Gastroesophageal sphincter (tissue), 4 donors: ENCODE measurements around the gene PIGL. TPM values are rescaled to one million over a fixed set of nuclear protein-coding genes. Genes with fewer than 3 reads are reported as not detected.

Experiments used
- ATAC-seq: fragments of 150-250 bp; one replicate; pipeline ENCODE4 v1.9.1; 2016; ENCODE audit warnings: mild to moderate bottlenecking, moderate library complexity
- H3K27ac ChIP-seq, 4 donors: fragments of 200-600 bp; sonication (generic) in 3 of 4; 1 replicate in 3 of 4; 2 replicates in 1 of 4; pipeline ENCODE4 v1.5.1; 2016 to 2019
- H3K27me3 ChIP-seq: fragments of 200-600 bp; sonication (generic); one replicate; pipeline ENCODE4 v1.5.1; 2019
- H3K36me3 ChIP-seq, 2 donors: fragments of 200-600 bp; sonication (generic); one replicate each; pipeline ENCODE4 v1.5.1; 2019; ENCODE audit warnings: control low read depth in 1 of 2
- H3K4me1 ChIP-seq, 3 donors: fragments of 200-600 bp; sonication (generic); 1 replicate in 2 of 3; 2 replicates in 1 of 3; pipeline ENCODE4 v1.5.1; 2016 to 2019; ENCODE audit warnings: control low read depth in 2 of 3
- H3K4me3 ChIP-seq, 2 donors: fragments of 200-600 bp; sonication (generic); one replicate each; pipeline ENCODE4 v1.5.1; 2019; ENCODE audit warnings: mild to moderate bottlenecking in 1 of 2, moderate library complexity in 1 of 2
- H3K9me3 ChIP-seq, 3 donors: fragments of 200-600 bp; sonication (generic); one replicate each; pipeline ENCODE4 v1.5.1; 2017 to 2019; ENCODE audit warnings: control low read depth in 2 of 3
- EP300 ChIP-seq: sonication (generic); formaldehyde crosslinking; IDR thresholded peaks from one replicate; pipeline ENCODE4 v1.6.1; 2017; ENCODE audit warnings: antibody characterized with exemption, mild to moderate bottlenecking
- POLR2A ChIP-seq, 2 donors: fragments of 450-650 bp; IDR thresholded peaks; one replicate each; pipeline ENCODE4 v1.6.1; 2017; ENCODE audit warnings: antibody characterized with exemption in 2 of 2, mild to moderate bottlenecking in 2 of 2, moderate library complexity in 1 of 2
- POLR2AphosphoS5 ChIP-seq: sonication (generic); formaldehyde crosslinking; IDR thresholded peaks from one replicate; pipeline ENCODE4 v1.6.1; 2017; ENCODE audit warnings: antibody characterized with exemption
- WGBS, 2 donors: methylation state at CpG; one replicate each; pipeline ENCODE4 v1.1.5; 2018; ENCODE audit warnings: low coverage in 1 of 2; 5-methylcytosine and 5-hydroxymethylcytosine counted together
- small RNA-seq, 4 donors: library from RNA; depleted of rRNA; stranded (forward); fragments of <200 nt; gene quantifications; one replicate each; pipeline ENCODE3, GENCODE V24; 2016
- total RNA-seq, 4 donors: library from RNA; depleted of rRNA; stranded (reverse); fragments of >200 nt; gene quantifications; one replicate each; pipeline ENCODE4 v1.1.0, GENCODE V29; 2016
- TF ChIP-seq, protein P1 (sequence below), 4 experiments: fragments of 200-600 bp in 2 of 4; fragments of 450-650 bp in 2 of 4; sonication (generic) in 1 of 4; IDR thresholded peaks; one replicate each; pipeline ENCODE4 v1.5.1; 2017 to 2019; ENCODE audit warnings: antibody characterized with exemption in 4 of 4, mild to moderate bottlenecking in 2 of 4, moderate library complexity in 2 of 4

PIGL gene
- total RNA-seq, 4 donors from 2014 or later: 5.6 to 73.0 (median 29.6) TPM

DNA sequence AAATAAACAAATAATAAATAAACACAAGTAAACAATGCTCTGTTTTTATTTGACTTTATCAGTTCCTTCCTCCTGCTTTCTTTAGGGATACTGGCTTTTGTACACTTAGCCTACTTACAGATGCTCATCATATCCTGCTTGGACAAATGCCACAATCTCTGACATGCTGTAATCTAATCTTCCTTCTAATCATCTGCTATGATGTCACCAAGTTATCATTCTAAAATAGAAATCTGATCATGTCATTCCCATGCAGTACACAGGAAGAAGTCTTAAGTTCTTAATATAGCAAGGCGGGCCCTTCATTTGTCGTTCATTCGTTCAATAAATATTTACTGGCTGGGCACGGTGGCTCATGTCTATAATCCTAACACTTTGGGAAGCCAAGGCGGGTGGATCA is 154.7 kb downstream of the PIGL start:
- Histone ChIP-seq H3K36me3 (no peaks in the 10 kb centered on the region), H3K27ac (no peak overlapping the region), H3K27me3 (no peaks in the 10 kb centered on the region), H3K4me1 (no peaks in the 10 kb centered on the region), H3K9me3 (no peaks in the 10 kb centered on the region), H3K4me3 (no peak overlapping the region)
- TF ChIP-seq EP300 (no peak), POLR2AphosphoS5 (no peak), POLR2A (IDR thresholded peaks at IDR 0.05) (no peak)
- TF ChIP-seq, protein P1, sequence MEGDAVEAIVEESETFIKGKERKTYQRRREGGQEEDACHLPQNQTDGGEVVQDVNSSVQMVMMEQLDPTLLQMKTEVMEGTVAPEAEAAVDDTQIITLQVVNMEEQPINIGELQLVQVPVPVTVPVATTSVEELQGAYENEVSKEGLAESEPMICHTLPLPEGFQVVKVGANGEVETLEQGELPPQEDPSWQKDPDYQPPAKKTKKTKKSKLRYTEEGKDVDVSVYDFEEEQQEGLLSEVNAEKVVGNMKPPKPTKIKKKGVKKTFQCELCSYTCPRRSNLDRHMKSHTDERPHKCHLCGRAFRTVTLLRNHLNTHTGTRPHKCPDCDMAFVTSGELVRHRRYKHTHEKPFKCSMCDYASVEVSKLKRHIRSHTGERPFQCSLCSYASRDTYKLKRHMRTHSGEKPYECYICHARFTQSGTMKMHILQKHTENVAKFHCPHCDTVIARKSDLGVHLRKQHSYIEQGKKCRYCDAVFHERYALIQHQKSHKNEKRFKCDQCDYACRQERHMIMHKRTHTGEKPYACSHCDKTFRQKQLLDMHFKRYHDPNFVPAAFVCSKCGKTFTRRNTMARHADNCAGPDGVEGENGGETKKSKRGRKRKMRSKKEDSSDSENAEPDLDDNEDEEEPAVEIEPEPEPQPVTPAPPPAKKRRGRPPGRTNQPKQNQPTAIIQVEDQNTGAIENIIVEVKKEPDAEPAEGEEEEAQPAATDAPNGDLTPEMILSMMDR (IDR thresholded peaks at IDR 0.05): no peak
- no peak for ATAC-seq
- WGBS, 2 donors: 68 to 72% methylated on average over 5 of the region's 5 CpGs

DNA sequence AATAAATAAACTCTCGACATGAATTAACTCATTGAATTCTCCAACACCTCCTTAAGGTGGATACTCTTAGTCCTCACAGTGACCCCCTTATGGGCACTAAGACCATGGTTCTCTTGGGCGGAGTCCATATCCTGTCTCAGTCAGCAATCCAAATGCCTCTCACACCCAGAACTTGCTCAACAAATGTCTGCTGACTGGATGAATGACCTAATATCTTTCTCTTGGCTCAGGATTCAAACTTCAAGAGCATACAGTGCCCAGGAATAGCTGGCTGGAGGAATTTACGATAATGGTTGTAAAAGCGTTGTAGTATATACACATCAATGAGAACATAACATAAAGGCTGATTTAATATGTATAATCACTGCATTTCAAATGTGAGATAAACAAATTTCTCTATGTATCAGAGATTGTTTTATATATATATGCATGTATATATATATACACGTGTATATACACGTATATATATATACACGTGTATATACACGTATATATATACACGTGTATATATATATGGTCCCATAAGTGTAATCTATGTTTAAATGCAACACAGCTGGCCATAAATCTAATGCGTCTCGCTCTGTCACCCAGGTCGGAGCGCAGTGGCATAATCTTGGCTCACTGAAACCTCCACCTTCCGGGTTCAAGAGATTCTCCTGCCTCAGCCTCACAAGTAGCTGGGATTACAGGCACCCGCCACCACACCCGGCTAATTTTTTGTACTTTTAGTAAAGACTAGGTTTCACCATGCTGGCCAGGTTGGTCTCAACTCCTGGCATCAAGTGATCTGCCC is 157.3 kb downstream of the PIGL start:
- peak; percentile 82 for ATAC-seq
- H3K4me3 ChIP-seq: no peak overlapping the region
- no peaks in the 10 kb centered on the region for H3K4me1 ChIP-seq
- H3K27ac ChIP-seq: no peak overlapping the region
- H3K9me3 ChIP-seq: no peaks in the 10 kb centered on the region
- TF ChIP-seq, protein P1 (IDR thresholded peaks at IDR 0.05): no peak
- no peaks in the 10 kb centered on the region for H3K36me3 ChIP-seq
- 74 to 78% methylated on average over 16 of the region's 16 CpGs for WGBS, 2 donors
- H3K27me3 ChIP-seq: no peaks in the 10 kb centered on the region

Small RNA genes within 50 kb of the gene (small RNA-seq; reads per million reads assigned to genes)
- gene MIR1288: 0 reads per million in 4 donors

Other genes starting within 250 kb of the PIGL start
- gene ZSWIM7, start 217.5 kb upstream of the PIGL start, total RNA-seq: 10 to 100 TPM; 12.1 to 32.4 (median 13.6) TPM
- 10 to 100 TPM; 22.1 to 57.1 (median 40.0) TPM for gene TTC19, start 217.4 kb upstream of the PIGL start, total RNA-seq
- gene NCOR1, start 1.7 kb upstream of the PIGL start, total RNA-seq: 100 to 1,000 TPM in 3 of 4 donors, 10 to 100 TPM in 1; 76.3 to 160 (median 108) TPM
- gene CENPV, start 136.3 kb downstream of the PIGL start, total RNA-seq: 10 to 100 TPM in 2 of 4 donors, 1 to 10 TPM in 2; 7.3 to 16.4 (median 10.3) TPM
- gene UBB, start 163.9 kb downstream of the PIGL start, total RNA-seq: 100 to 1,000 TPM; 697 to 982 (median 790) TPM
- 10 to 100 TPM in 3 of 4 donors, 1 to 10 TPM in 1; 6.5 to 15.5 (median 11.6) TPM for gene TRPV2, start 198.4 kb downstream of the PIGL start, total RNA-seq